KMS-11 (cell line): ENCODE data around the gene ABHD2.

Experiments used
- H2AFZ ChIP-seq: fragments of 200-600 bp; sonication (generic); 2 replicates; pipeline ENCODE4 v1.6.1; 2016; ENCODE audit warnings: antibody characterized with exemption, mixed run types, low read depth
- H3K27ac ChIP-seq: fragments of 200-600 bp; sonication (generic); 2 replicates; pipeline ENCODE4 v1.6.1; 2016; ENCODE audit warnings: mild to moderate bottlenecking, mixed run types
- H3K27me3 ChIP-seq: fragments of 200-600 bp; sonication (generic); 2 replicates; pipeline ENCODE4 v1.6.1; 2017; ENCODE audit warnings: mild to moderate bottlenecking, low read depth, mixed run types, moderate library complexity; ENCODE audit not compliant: insufficient read depth
- H3K36me3 ChIP-seq: fragments of 200-600 bp; sonication (generic); 2 replicates; pipeline ENCODE4 v1.6.1; 2017; ENCODE audit warnings: mild to moderate bottlenecking, mixed run types; ENCODE audit not compliant: insufficient read depth
- H3K4me1 ChIP-seq: fragments of 200-600 bp; sonication (generic); 2 replicates; pipeline ENCODE4 v1.6.1; 2016; ENCODE audit warnings: mild to moderate bottlenecking, low read depth, mixed run types; ENCODE audit not compliant: poor library complexity, severe bottlenecking
- H3K4me2 ChIP-seq: fragments of 200-600 bp; sonication (generic); 2 replicates; pipeline ENCODE4 v1.7.0; 2016; ENCODE audit warnings: mild to moderate bottlenecking, mixed run types
- H3K4me3 ChIP-seq: fragments of 200-600 bp; sonication (generic); IDR thresholded peaks from 2 replicates; pipeline ENCODE4 v1.6.1; 2017; ENCODE audit warnings: low read depth, low read length, mixed read lengths; ENCODE audit not compliant: insufficient read depth
- H3K79me2 ChIP-seq: fragments of 200-600 bp; sonication (generic); 2 replicates; pipeline ENCODE4 v1.6.1; 2016; ENCODE audit warnings: low read depth, mixed run types; ENCODE audit not compliant: insufficient read depth
- H3K9ac ChIP-seq: fragments of 200-600 bp; sonication (generic); 2 replicates; pipeline ENCODE4 v1.6.1; 2016; ENCODE audit warnings: mild to moderate bottlenecking, mixed run types
- H4K20me1 ChIP-seq: fragments of 200-600 bp; sonication (generic); 2 replicates; pipeline ENCODE4 v1.6.1; 2016; ENCODE audit warnings: mild to moderate bottlenecking, mixed run types; ENCODE audit not compliant: insufficient read depth
- TF ChIP-seq, protein P1 (sequence below): fragments of 200-600 bp; sonication (generic); conservative IDR thresholded peaks from 2 replicates; pipeline ENCODE4 v1.6.1; 2017; ENCODE audit warnings: low read depth, mild to moderate bottlenecking, antibody characterized with exemption, low read length, moderate library complexity, mixed read lengths

The ABHD2 gene

DNA sequence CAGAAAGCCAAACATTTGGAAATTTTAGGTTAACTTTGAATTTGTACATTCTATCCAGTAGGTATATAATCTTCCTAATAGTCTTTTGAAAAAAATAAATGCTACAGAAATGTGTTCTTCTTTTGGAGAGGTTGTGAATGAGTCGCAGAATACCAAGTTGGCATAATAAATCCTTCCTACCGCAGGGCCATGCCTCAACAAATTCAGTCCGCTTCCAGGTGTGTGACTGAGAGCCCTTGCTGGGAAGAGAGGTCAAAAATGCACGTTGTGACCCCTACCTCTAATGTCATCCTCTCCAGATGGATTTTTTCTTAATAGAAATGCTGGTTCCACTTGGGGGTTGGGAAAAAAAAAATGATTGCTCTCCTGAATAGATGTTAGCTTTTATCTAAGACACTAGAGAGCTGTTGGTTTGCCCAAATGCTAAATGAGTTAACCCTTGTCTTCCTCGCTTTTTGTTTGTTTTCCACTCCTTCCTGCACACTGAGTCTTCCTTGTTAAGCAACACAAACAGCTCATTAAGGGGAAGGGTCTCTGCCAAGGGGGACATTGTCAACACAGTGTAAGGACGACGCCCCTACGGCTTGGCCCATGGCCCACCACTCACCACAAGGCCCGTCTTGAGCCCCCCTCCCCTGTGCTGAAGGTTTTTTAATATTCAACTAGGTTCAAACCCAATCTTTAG is 99.2 kb downstream of the ABHD2 start:
- Histone ChIP-seq H3K79me2 (no peaks in the 10 kb centered on the region), H3K4me1 (no peaks in the 10 kb centered on the region), H3K27me3 (no peaks in the 10 kb centered on the region), H3K9ac (no peak overlapping the region), H4K20me1 (no peaks in the 10 kb centered on the region), H2AFZ (no peak overlapping the region), H3K4me3 (no peak overlapping the region), H3K36me3 (peaks cover under 1% of the 10 kb centered on the region; the same call in 1 of the 2 replicates), H3K27ac (no peak overlapping the region), H3K4me2 (no peak overlapping the region)
- TF ChIP-seq, protein P1, sequence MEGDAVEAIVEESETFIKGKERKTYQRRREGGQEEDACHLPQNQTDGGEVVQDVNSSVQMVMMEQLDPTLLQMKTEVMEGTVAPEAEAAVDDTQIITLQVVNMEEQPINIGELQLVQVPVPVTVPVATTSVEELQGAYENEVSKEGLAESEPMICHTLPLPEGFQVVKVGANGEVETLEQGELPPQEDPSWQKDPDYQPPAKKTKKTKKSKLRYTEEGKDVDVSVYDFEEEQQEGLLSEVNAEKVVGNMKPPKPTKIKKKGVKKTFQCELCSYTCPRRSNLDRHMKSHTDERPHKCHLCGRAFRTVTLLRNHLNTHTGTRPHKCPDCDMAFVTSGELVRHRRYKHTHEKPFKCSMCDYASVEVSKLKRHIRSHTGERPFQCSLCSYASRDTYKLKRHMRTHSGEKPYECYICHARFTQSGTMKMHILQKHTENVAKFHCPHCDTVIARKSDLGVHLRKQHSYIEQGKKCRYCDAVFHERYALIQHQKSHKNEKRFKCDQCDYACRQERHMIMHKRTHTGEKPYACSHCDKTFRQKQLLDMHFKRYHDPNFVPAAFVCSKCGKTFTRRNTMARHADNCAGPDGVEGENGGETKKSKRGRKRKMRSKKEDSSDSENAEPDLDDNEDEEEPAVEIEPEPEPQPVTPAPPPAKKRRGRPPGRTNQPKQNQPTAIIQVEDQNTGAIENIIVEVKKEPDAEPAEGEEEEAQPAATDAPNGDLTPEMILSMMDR, result no peak

DNA sequence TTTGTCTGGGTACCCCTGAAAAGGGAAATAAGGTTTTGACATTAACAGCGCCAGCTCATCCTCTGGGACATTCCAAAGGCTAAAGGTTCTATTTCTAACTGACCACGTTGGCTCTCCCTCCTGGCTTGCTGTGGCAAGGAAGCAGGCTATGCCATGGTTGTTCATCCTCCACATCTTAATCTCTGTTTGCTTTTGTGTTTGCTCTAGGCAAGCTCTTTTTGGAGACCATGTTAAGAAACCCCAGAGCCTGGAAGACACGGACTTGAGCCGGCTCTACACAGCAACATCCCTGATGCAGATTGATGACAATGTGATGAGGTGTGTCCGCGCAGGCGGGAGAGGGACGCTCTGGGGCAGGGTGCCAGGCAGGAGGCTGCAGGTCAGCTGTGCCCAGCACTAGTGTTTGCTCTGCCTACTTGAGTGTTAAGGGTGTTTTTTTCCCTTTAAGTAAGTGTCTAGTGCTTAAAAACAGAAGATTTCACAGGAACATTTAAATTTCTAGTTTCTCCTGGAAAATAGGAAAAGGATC is 99.8 kb downstream of the ABHD2 start:
- no peak overlapping the region for H3K4me3 ChIP-seq
- no peaks in the 10 kb centered on the region for H4K20me1 ChIP-seq
- no peak overlapping the region for H3K9ac ChIP-seq
- no peaks in the 10 kb centered on the region for H3K4me1 ChIP-seq
- no peak overlapping the region for H2AFZ ChIP-seq
- TF ChIP-seq, protein P1, result no peak
- H3K79me2 ChIP-seq, result no peaks in the 10 kb centered on the region
- no peak overlapping the region for H3K4me2 ChIP-seq
- no peak overlapping the region for H3K27ac ChIP-seq
- no peaks in the 10 kb centered on the region for H3K27me3 ChIP-seq
- H3K36me3 ChIP-seq, result peaks cover 3% of the 10 kb centered on the region; the same call in 1 of the 2 replicates

DNA sequence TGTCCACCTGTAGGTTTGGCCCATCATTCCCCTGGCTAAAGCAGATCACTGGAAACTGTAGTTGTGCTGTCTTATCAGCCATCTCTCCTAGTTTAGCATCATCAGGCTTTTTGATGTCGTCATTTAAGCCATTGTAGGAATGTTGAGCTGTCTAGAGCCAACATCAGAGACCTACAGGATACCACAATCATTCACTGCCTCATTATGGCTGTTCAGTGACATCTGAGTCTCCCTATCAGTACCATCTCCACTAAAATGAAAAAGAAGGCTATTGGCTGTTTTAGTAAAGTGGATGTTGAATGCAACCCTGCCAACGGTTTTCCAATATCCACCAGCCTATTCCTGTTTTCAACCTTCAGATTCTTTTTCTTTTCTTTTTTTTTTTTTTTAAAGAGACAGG is 103.9 kb downstream of the ABHD2 start:
- no peaks in the 10 kb centered on the region for H4K20me1 ChIP-seq
- H3K4me1 ChIP-seq, result peaks cover 24% of the 10 kb centered on the region
- H3K36me3 ChIP-seq, result peaks cover 3% of the 10 kb centered on the region; the same call in 1 of the 2 replicates
- TF ChIP-seq, protein P1, result no peak
- H3K79me2 ChIP-seq, result no peaks in the 10 kb centered on the region
- no peak overlapping the region for H2AFZ ChIP-seq
- no peak overlapping the region for H3K4me3 ChIP-seq
- no peak overlapping the region for H3K9ac ChIP-seq
- H3K27me3 ChIP-seq, result no peaks in the 10 kb centered on the region
- H3K27ac ChIP-seq, result no peak overlapping the region
- H3K4me2 ChIP-seq, result no peak overlapping the region

DNA sequence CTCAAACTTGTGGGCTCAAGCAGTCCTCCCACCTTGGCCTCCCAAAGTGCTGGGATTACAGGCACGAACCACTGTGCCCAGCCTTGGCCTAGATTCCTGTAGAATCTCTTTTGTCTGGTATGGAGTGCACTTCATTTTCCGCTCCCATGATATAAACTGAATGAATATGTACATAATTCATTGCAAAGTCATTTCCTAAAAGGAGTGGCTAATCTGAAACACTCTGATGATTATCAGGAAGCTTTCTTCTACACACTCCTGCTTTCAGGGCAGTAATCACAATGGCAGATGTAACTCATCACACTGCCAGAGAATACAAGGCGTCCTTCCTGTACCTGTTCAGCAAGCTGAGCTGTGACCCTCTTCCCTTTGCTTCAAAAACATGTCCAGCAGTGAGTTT is 104.5 kb downstream of the ABHD2 start:
- Histone ChIP-seq H2AFZ (no peak overlapping the region), H3K36me3 (peaks cover 3% of the 10 kb centered on the region; the same call in 1 of the 2 replicates), H3K4me1 (peaks cover 30% of the 10 kb centered on the region), H4K20me1 (no peaks in the 10 kb centered on the region), H3K79me2 (no peaks in the 10 kb centered on the region), H3K9ac (no peak overlapping the region), H3K27ac (no peak overlapping the region), H3K4me3 (no peak overlapping the region), H3K27me3 (no peaks in the 10 kb centered on the region), H3K4me2 (no peak overlapping the region)
- TF ChIP-seq, protein P1, result no peak
